Bronchial epithelial cell (primary cell): ENCODE data around the gene CRB1. TPM values are rescaled to one million over a fixed set of nuclear protein-coding genes. Genes with fewer than 3 reads are reported as not detected.

Source experiments
- DNase-seq: peaks from one replicate; pipeline ENCODE4 v3.0.0-alpha.2; 2010; ENCODE audit warnings: low read depth
- FAIRE-seq: peaks from 2 replicates; lab custom pipeline; 2011; peaks lifted over from hg19 to GRCh38; lab: Jason Lieb, UNC
- H3K27me3 ChIP-seq: 2 replicates; pipeline ENCODE4 v1.5.1; 2011; ENCODE audit warnings: low read length; ENCODE audit not compliant: control insufficient read depth, insufficient read depth
- H3K36me3 ChIP-seq: 2 replicates; pipeline ENCODE4 v1.5.1; 2011; ENCODE audit warnings: low read length; ENCODE audit not compliant: control insufficient read depth, insufficient read depth
- H3K4me3 ChIP-seq: 2 replicates; pipeline ENCODE4 v1.5.1; 2011; ENCODE audit warnings: mild to moderate bottlenecking, low read depth, low read length, control low read depth
- CTCF ChIP-seq: IDR thresholded peaks from 2 replicates; pipeline ENCODE4 v1.5.1; 2011; ENCODE audit warnings: mild to moderate bottlenecking, moderate library complexity, low read length, control low read depth, inconsistent platforms; ENCODE audit not compliant: insufficient read depth, severe bottlenecking
- total RNA-seq: library from RNA; depleted of rRNA; stranded (reverse); fragments of >200 nt; gene quantifications from 2 replicates; pipeline ENCODE4 v1.2.1, GENCODE V29; 2014

CRB1 gene
- total RNA-seq, 1 donor from 2014 or later, result under 0.01 TPM

GRCh38 chr1:197277166-197277565 lies 9.1 kb downstream of the CRB1 start:
- Histone ChIP-seq H3K36me3 (no peaks in the 10 kb centered on the region), H3K4me3 (no peak overlapping the region), H3K27me3 (no peaks in the 10 kb centered on the region)
- DNase-seq, result no peak
- no peak for TF ChIP-seq CTCF
- FAIRE-seq, result no peak

GRCh38 chr1:197284325-197284724 lies 16.3 kb downstream of the CRB1 start:
- Histone ChIP-seq H3K36me3 (no peaks in the 10 kb centered on the region), H3K27me3 (no peaks in the 10 kb centered on the region), H3K4me3 (no peak overlapping the region)
- FAIRE-seq (no peak), DNase-seq (peak; percentile 33)
- no peak for TF ChIP-seq CTCF

- Histone ChIP-seq H3K36me3 (no peaks in the 10 kb centered on the region), H3K27me3 (no peaks in the 10 kb centered on the region), H3K4me3 (no peak overlapping the region)
- no peak for TF ChIP-seq CTCF
- DNase-seq (no peak), FAIRE-seq (no peak)
These were observed 16.9 kb downstream of the CRB1 start for GRCh38 chr1:197284966-197285365.

- no peak for TF ChIP-seq CTCF
- Histone ChIP-seq H3K36me3 (no peaks in the 10 kb centered on the region), H3K4me3 (no peak overlapping the region), H3K27me3 (no peaks in the 10 kb centered on the region)
- FAIRE-seq (no peak), DNase-seq (peak; percentile 50)
These were observed 17.6 kb downstream of the CRB1 start for GRCh38 chr1:197285526-197286205.

- DNase-seq (no peak), FAIRE-seq (no peak)
- no peak overlapping the region for H3K4me3 ChIP-seq
- H3K36me3 ChIP-seq, result no peaks in the 10 kb centered on the region
- no peaks in the 10 kb centered on the region for H3K27me3 ChIP-seq
- TF ChIP-seq CTCF, result no peak
These were observed 18.6 kb downstream of the CRB1 start for GRCh38 chr1:197286634-197287033.

- FAIRE-seq (no peak), DNase-seq (no peak)
- H3K4me3 ChIP-seq, result no peak overlapping the region
- no peak for TF ChIP-seq CTCF
- no peaks in the 10 kb centered on the region for H3K36me3 ChIP-seq
- H3K27me3 ChIP-seq, result no peaks in the 10 kb centered on the region
These were observed 19.8 kb downstream of the CRB1 start for GRCh38 chr1:197287863-197288262.
